Kidney (tissue), 14 donors: ENCODE results near the gene KCNH8. TPM values are rescaled to one million over a fixed set of nuclear protein-coding genes. Genes with fewer than 3 reads are reported as not detected.

Experiments
- DNase-seq, 5 donors: peaks; one replicate each; pipeline ENCODE4 v3.0.0-alpha.2; 2013 to 2020
- FAIRE-seq: peaks from 2 replicates; lab custom pipeline; 2012; peaks lifted over from hg19 to GRCh38; lab: Jason Lieb, UNC
- H3K27ac ChIP-seq, 2 donors: one replicate each; pipeline ENCODE4 v1.7.0; 2013; ENCODE audit warnings: low read depth in 2 of 2, low read length in 2 of 2, inconsistent platforms in 1 of 2
- H3K27me3 ChIP-seq: one replicate; pipeline ENCODE4 v1.7.1; 2013; ENCODE audit warnings: low read length, inconsistent platforms; ENCODE audit not compliant: control insufficient read depth, insufficient read depth
- H3K36me3 ChIP-seq, 3 donors: one replicate each; pipeline versions ENCODE4 v1.7.0 to v1.7.1; 2013; ENCODE audit warnings: low read length in 3 of 3, control low read depth in 1 of 3, inconsistent platforms in 1 of 3; ENCODE audit not compliant: insufficient read depth in 3 of 3, control insufficient read depth in 2 of 3
- H3K4me1 ChIP-seq, 3 donors: one replicate each; pipeline versions ENCODE4 v1.7.0 to v1.7.1; 2013; ENCODE audit warnings: low read length in 3 of 3, inconsistent platforms in 1 of 3, low read depth in 1 of 3; ENCODE audit not compliant: control insufficient read depth in 2 of 3, insufficient read depth in 2 of 3
- H3K4me3 ChIP-seq, 3 donors: one replicate each; pipeline versions ENCODE4 v1.7.0 to v1.8.1; 2013; ENCODE audit warnings: low read length in 3 of 3, control low read depth in 1 of 3, inconsistent platforms in 1 of 3
- H3K9ac ChIP-seq, 3 donors: one replicate each; pipeline versions ENCODE4 v1.7.0 to v1.7.1; 2013; ENCODE audit warnings: low read length in 3 of 3, control low read depth in 1 of 3, inconsistent platforms in 1 of 3
- H3K9me3 ChIP-seq, 3 donors: one replicate each; pipeline versions ENCODE4 v1.7.0 to v1.7.1; 2013; ENCODE audit warnings: low read length in 3 of 3, control low read depth in 1 of 3, inconsistent platforms in 1 of 3; ENCODE audit not compliant: control insufficient read depth in 2 of 3, insufficient read depth in 1 of 3
- CTCF ChIP-seq: IDR thresholded peaks from 3 replicates; pipeline ENCODE4 v1.5.1; 2012; ENCODE audit warnings: mild to moderate bottlenecking, moderate library complexity, borderline replicate concordance; ENCODE audit not compliant: insufficient read depth; ENCODE audit errors: extremely low read depth
- intact Hi-C: fragments of 100-400 bp; cut with DNase I; formaldehyde crosslinking; loops from one replicate; pipeline ENCODE4 v1.11.1; 2022
- polyA plus RNA-seq: library from polyadenylated mRNA; stranded (reverse); fragments of 350-450 nt; fragmentation: Illumina TruSeq; extraction: RNeasy Lipid Tissue Mini Kit (QIAGEN cat#74804); gene quantifications from one replicate; pipeline ENCODE4 v1.2.3, GENCODE V29; 2014; ENCODE audit warnings: low read depth, low replicate concordance; ENCODE audit not compliant: insufficient read depth
- total RNA-seq: library from RNA; stranded (reverse); fragmentation: NEBNext Ultra II Directional; extraction: Animal tissue kit (Norgen Biotek cat#: 25700); gene quantifications from one replicate; pipeline ENCODE4 v1.2.1, GENCODE V29; 2021
- donor health status: control.
- donor health status: control.
- donor health status: control.
- donor health status: control.
- donor health status: control.
- donor health status: DM: yes; HTN: yes; CAD: no.
- donor health status: Normal renal cell carcinoma (clear cell type).

Gene KCNH8
- total and polyA plus RNA-seq, 2 donors from 2014 or later = 1.0 TPM; not detected in 1

GRCh38 chr3:19274576-19274975, 126.3 kb downstream of the KCNH8 start:
- DNase-seq (no peak), FAIRE-seq (no peak)
- H3K27ac ChIP-seq = no peak overlapping the region
- H3K9ac ChIP-seq = no peak overlapping the region
- no peaks in the 10 kb centered on the region for H3K27me3 ChIP-seq
- H3K9me3 ChIP-seq = no peaks in the 10 kb centered on the region
- H3K4me3 ChIP-seq = no peak overlapping the region
- no peaks in the 10 kb centered on the region for H3K4me1 ChIP-seq
- TF ChIP-seq CTCF = no peak
- intact Hi-C loops = no loop called here
- no peaks in the 10 kb centered on the region for H3K36me3 ChIP-seq

DNA sequence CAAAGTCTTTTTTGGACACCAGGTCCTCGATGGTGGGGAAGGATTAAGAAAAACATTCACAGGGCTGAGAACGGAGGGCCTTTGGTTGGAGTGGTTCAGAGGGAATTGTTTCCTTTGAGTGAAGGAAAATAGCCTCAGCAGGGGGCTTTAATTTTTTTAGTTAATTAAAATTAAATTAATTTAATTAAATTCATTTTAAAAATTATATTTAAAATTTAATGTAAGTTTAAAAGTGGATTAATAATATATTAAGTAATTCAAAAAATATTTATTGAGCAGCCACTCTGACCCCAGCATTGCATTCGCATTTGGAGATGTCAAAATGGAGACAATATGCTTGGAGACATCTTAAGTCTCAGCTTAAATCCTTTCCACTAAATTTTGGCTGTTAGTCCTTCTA, 136.7 kb downstream of the KCNH8 start:
- Histone ChIP-seq H3K36me3 (no peaks in the 10 kb centered on the region), H3K27ac (no peak overlapping the region), H3K4me3 (no peak overlapping the region), H3K27me3 (no peaks in the 10 kb centered on the region), H3K4me1 (no peaks in the 10 kb centered on the region), H3K9ac (no peak overlapping the region), H3K9me3 (no peaks in the 10 kb centered on the region)
- intact Hi-C loops = no loop called here
- no peak for FAIRE-seq
- no peak for DNase-seq
- TF ChIP-seq CTCF = no peak

DNA sequence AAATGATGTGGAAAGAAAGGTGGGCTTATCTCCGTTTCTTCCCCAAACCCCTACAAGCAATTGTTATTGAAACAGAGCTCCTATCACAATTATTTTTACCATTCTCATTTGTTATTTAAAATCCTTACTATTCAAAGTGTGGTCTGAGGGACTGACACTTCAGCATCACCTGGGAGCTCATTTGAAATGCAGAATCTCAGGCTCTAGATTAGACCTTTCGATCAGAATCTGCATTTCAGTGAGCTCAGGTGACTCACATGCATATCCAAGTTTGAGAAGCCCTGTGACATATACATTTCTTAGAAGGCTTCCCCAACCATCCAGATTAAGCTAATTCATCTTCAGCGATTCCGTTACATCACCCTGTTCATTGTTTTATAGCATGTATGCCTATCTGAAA, 145.0 kb downstream of the KCNH8 start:
- no peak for DNase-seq
- Histone ChIP-seq H3K9me3 (no peaks in the 10 kb centered on the region), H3K4me3 (no peak overlapping the region), H3K36me3 (no peaks in the 10 kb centered on the region), H3K27me3 (no peaks in the 10 kb centered on the region), H3K9ac (no peak overlapping the region), H3K27ac (no peak overlapping the region), H3K4me1 (no peaks in the 10 kb centered on the region)
- intact Hi-C loops = no loop called here
- FAIRE-seq = no peak
- no peak for TF ChIP-seq CTCF

DNA sequence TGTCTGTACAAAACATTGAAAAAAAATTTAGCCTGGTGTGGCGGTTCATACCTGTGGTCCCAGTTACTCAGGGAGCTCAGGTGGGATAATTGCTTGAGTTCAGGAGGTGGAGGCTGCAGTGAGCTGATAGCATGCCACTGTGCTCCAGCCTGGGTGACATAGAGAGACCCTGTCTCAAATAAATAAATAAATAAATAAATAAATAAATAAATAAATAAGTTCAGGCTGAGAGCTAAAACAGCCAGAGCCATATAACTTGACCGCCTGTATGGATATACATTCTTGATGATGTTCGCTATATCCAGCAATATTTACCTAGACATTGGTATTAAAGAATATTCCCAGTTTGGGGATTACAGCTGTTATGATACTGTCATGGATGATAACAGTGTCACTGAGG, 146.9 kb downstream of the KCNH8 start:
- H3K9ac ChIP-seq = no peak overlapping the region
- DNase-seq = no peak
- H3K9me3 ChIP-seq = no peaks in the 10 kb centered on the region
- no peak for TF ChIP-seq CTCF
- no peak for FAIRE-seq
- H3K36me3 ChIP-seq = no peaks in the 10 kb centered on the region
- no peak overlapping the region for H3K27ac ChIP-seq
- intact Hi-C loops = no loop called here
- no peaks in the 10 kb centered on the region for H3K27me3 ChIP-seq
- no peak overlapping the region for H3K4me3 ChIP-seq
- no peaks in the 10 kb centered on the region for H3K4me1 ChIP-seq
